ENCODE results near the gene BCL10. TPM values are rescaled to one million over a fixed set of nuclear protein-coding genes. Genes with fewer than 3 reads are reported as not detected.

Gene BCL10
- 100 to 1,000 TPM; 108 to 115 TPM for total RNA-seq
- long read RNA-seq, transcript BCL10-203 (3 exons, 2,833 nt): major isoform, 127 of 168 reads
- long read RNA-seq, transcript BCL10-202 (3 exons, 776 nt): minor isoform, 11 of 168 reads
- long read RNA-seq, partial matches to known transcripts: 3 of 168 reads
- long read RNA-seq, other reads (novel, unspliced or antisense): 27 of 168 reads

DNA sequence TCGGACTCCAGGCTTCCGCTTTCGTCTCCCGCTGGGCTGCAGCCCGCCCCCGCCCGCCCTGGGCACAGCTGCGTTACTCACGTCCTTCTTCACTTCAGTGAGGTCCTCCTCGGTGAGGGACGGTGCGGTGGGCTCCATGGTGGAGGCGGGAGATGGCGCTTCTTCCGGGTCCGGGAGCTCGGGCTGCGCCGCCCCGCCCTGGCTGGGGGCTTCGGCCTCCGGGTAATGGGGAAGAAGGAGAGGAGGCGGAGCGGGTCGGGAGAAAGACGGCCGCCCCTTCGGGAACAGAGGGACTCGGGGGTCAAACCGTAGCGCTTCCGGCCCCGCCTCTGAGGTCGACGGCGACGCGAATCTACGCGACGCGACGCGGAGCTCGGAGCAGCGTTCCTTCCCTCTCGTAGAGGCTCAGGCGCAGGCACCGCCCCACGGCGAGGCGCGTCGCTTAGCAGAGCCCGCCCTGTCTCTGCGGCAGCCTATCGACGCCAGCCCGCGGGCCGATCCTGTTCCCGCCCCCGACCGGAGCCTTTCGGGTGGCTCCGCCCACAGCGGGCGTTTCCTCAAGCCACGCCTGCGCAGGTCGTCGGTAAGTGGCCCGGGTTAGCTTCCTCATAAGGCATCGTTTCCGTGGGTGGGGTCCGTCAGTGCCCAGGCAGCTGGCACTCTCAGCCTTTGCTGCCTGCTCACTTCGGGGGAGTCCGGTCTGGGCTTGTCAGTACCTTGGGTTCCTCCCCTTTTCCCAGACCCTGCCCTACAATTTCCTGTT is at the start of gene BCL10:
Gene BCL10 (minus strand): TSS at position 418 of the 763 bp plus-strand sequence. CDS start 280 bp downstream, at position 138.
- intact Hi-C loops (cut with DNase I, micrococcal nuclease): no loop called here
- DNase-seq (peak; percentile 99), ATAC-seq (peak; percentile 78)

DNA sequence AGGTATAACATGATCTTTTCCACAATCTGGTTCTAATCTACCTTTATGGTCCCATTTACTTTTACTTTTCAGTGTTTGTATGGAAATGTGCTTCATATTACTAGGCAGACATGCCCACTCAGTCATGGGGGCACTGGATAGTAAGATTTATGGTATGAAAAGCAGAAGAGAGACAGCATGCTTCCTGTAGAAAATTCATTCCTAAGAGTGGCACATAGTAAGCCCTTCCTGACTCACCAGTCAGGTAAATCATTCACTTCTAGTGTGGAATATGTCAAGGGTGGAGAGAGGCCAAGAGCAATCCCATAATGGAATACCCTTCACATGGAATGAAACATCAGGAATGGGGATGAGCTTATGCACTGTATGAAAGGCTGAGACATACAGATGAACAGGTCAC is 49.5 kb upstream of the BCL10 start:
- intact Hi-C loops (cut with DNase I, micrococcal nuclease): no loop called here
- ATAC-seq: peak; percentile 97
- DNase-seq: no peak

DNA sequence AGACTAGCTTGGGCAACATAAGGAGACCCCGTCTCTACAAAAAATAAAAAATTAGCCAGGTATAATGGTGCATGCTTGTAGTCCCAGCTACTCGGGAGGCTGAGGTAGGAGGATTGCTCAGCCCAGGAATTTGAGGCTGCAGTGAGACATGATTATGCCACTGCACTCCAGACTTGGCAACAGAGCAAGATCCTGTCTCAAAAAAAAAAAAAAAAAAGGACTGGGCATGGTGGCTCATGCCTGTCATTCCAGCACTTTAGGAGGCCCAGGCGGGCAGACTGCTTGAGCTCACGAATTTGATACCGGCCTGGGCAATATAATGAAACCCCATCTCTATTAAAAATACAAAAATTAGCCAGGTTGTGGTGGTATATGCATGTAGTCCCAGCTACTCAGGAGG is 47.3 kb upstream of the BCL10 start:
- ATAC-seq (no peak), DNase-seq (no peak)
- intact Hi-C loops (cut with DNase I, micrococcal nuclease): no loop called here

DNA sequence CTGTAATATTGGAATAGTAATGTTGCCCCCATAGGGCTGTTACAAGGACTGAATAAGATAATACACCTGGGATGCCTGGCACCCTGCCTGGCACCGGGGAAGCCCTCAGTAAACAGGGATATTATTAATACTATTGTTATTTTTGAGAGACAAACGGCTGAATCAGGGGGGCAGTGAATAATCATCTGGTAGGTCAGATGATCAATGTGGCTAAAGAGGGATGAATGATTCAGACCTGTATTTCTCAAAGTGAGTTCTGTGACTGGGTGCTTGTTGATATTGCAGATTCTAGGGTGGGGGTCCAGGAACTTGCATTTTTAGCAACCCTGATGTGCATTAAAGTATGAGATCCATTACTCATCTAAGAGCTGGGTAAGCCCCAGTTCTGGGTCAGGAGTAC is 46.2 kb upstream of the BCL10 start:
- ATAC-seq (no peak), DNase-seq (no peak)
- intact Hi-C loops (cut with DNase I, micrococcal nuclease): no loop called here

DNA sequence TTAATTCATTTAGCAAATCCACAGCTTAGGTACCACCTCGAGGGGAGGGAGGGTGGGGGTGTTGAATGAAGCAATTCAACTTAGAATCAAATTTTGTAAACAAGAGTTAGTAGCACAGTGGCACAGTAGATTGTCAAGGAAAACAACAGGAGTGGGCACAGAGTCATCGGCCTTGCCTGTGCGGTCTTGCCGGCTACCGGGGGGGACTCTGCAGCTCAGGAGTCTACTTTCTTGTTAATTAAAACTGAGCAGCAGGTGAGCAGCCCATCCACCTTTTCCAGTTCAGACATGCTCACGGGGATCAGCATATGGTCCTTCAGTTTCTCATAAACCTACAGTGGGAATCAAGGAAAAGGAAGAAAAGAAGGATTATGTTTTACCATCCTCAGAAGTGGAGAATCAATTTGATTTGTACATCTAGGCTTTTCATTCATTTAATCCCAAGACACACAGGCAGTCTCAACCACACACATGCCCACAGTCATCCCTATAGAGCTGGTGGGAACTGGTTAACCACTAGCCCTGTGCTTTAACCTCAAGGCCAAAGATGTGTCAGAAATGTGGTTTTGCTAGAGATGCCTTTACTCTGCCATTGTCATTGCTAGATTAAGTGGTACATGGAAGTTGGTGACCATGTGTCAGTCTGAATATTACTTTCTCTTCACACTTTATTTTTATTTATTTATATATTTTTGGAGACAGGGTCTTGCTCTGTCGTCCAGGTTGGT is 45.0 kb upstream of the BCL10 start:
- DNase-seq (no peak), ATAC-seq (no peak)
- intact Hi-C loops (cut with DNase I, micrococcal nuclease): no loop called here

DNA sequence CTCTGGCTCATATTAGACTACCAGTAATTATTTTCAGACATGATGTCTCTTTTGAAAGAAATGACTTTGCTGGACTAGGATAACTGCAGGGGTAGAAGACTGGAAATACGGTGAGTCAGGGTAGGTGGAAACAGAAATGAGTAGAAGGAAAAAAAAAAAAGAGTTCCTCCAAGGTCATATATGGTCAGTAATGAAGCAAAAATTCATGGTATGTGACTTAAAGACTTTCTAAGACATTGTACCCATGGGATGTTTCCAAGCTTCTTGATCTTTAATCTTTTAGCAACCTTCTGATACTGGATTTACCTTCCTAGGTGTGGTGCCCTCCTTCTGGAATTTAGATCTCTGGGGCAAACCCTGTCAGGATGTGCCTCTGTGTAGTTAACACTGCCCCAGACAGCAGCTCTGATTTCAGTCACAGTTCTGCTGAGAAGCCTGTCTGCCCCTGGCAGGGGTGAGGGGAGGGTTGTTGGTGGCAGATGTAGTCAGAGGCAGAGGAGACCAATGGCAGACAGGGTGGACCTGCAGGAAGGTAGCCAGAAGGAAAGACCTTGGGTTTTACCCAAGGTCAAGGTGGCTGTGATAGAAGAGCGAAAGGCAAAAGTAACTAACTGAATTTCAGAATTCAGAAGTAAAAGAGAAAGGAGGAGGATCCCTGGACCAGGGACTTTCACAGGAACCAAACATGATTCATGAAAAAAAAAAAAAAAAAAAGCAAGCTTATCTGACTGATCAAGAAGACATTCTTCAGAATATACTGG is 44.1 kb upstream of the BCL10 start:
- no peak for ATAC-seq
- no peak for DNase-seq
- intact Hi-C loops (cut with DNase I, micrococcal nuclease): no loop called here

DNA sequence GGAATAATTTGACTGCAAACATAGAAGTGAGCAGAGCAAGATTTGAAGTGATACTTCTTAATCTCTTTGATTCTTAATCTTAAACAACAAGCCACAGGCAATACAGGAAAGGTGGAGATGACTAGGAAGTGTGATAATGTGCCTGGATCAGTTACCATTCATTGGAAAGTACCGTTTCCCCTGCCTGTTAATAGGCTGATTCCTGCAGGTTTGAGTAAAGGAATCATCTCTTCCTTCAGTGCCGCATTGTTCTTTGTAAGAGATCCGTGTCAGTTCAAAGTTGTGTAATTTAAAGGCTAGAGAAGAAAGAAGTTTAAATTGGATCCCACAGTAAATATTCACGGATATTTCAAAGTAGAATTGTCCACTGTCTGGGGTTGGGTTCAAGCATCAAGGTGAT is 43.5 kb upstream of the BCL10 start:
- intact Hi-C loops (cut with DNase I, micrococcal nuclease): no loop called here
- ATAC-seq: no peak
- no peak for DNase-seq

DNA sequence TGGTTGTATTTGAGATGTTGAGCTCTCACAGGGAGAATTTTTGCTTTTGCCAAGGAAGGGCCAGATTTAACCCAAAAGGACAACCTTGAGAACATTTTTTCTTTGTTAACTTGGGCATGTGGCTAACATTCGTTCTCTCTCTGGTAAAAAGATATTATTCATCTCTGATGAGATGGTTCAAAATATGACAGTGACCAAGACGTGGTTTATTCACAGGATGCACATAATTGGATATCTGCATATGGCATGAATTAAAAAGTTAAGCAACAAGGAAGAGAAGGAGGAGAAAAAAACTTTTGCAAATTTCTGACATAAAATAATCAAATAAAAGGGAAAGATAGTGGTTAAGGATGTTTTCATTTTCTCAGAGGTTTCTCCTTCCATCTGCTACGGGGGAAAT is 43.1 kb upstream of the BCL10 start:
- no peak for DNase-seq
- intact Hi-C loops (cut with DNase I, micrococcal nuclease): no loop called here
- no peak for ATAC-seq

DNA sequence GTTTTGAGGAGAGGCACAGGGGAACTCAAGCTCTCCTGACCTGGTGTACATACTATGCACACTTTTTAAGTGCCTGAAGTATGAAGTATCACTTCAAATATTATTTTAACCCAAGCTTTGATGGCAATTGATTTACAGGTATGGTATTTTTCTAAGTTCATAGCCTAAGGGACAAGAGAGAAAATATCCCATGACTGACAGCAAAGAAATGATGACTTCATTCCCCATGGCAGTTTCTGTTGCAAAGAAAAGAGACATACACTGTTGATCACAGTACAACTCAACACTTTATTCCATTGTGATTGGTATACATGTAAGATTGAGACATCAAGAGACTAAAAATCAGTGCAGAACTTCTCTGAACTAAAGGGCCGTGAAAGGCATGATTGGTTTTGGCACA is 41.8 kb upstream of the BCL10 start:
- intact Hi-C loops (cut with DNase I, micrococcal nuclease): no loop called here

DNA sequence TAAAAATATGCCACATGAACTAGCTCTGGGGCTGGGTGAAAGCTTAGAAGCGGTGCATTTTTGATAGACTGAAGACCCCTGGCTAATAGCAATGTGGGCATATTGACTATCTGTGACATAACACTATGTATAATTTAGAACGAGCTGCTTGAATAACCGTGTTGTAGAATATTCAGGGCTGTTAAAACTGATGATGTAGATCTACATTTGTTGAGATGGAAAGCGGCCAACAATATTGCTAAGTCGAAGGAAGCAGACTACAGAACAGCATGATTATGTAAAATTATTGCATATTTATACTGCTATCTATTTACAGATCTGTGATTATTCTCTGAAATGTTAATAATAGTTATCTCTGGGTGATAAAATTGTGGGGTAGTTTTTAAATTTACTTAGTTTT is 41.1 kb upstream of the BCL10 start:
- DNase-seq: no peak
- ATAC-seq: no peak
- intact Hi-C loops (cut with DNase I, micrococcal nuclease): no loop called here

More for the DNA sequence above, 41.8 kb upstream of the BCL10 start:
- ATAC-seq (no peak), DNase-seq (no peak)

DNA sequence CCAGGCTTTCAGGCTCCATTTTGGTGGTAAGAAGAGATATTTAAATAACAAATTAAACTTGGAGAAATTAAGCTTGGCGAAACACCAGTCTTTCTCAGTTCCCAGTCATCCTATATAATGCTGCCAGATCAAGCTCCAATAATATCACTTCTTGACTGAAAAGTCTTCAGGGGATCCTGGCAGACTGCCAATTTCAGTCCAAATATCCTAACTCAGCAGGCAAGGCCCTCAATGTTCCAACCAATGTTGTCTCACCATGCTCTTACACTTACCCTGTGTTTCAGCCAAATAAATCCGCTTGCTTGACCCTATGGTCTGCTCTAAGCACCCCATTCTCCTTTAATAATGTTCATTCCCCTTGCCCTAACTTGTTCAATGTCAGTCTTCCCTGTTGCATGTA is 39.9 kb upstream of the BCL10 start:
- intact Hi-C loops (cut with DNase I, micrococcal nuclease): no loop called here
- ATAC-seq: no peak

DNA sequence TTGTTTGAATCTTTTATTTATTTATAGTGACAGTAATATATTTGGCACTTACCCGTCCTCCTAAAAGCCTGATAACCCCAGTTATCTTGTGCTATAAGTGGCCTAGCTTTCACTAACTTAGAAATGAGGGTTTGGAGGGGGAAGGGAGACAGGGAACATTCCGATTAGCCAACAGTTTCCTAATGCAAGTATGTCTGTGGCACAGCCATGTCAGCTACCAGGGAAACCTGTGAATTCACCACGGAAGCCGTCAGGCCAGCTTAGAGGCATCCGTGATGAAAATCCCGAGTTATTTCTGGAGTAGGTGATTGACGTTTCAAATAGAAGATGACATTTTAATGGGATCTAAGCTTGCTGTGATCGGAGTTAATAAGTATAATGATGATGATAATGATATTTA is 39.4 kb upstream of the BCL10 start:
- DNase-seq (no peak), ATAC-seq (no peak)
- intact Hi-C loops (cut with DNase I, micrococcal nuclease): no loop called here

More for the DNA sequence above, 39.9 kb upstream of the BCL10 start:
- no peak for DNase-seq

DNA sequence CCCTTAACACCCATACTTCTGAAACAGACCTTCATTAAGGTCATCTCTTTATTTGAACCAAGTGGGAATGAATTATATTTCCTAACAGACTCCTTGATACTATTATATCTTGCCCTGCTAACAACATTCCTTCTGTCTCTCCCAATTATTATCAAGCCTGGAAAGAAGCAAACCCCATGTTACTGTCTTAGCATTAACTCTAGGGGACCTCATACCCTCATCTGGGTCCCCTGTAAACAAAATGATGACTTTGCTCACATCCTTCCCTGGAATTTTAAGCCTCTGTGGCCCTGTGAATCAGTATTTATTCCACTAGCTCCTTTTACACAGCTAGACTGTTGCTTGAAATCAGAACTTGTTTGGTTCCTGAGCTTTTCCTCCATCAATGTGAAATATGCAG is 38.3 kb upstream of the BCL10 start:
- no peak for ATAC-seq
- intact Hi-C loops (cut with DNase I, micrococcal nuclease): no loop called here
- DNase-seq: no peak

DNA sequence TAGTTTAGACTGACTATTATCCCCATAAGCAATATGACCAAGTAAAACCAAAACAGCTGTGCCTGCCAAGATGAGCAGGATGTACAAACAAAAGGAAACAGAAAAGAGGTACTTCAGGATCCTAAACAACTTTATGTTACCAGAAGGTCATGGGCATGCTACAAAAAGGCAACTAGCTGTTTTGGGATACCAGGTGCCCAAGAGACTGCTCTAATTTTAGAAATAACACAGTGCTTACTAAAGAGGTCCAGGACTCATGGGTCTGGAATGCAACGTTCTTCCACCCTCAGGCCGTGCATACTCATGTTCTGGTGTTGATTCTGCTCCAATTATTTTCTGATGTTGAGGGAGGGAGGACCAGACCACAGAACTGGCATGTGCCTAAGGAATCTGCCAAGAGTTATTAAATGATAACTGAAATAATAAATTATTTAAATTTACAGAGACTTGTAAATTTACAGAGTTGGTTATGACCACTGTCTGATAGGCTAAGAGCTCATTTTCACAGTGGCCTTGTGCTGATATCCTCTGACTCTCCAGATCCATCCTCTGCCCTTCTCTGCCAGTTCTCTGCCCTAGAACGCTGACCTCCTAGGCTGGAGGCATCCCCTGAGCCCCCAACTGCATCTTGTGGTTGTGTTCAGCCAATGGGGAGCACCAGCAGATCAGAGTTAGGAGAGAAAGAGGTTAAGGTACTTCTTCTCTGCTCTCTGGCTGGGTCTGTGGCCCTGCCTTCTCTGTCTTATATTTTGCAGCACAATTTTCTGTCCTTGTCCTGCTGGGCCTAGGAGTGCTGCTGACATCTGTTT is 37.7 kb upstream of the BCL10 start:
- no peak for DNase-seq
- intact Hi-C loops (cut with DNase I, micrococcal nuclease): no loop called here
- ATAC-seq: no peak

DNA sequence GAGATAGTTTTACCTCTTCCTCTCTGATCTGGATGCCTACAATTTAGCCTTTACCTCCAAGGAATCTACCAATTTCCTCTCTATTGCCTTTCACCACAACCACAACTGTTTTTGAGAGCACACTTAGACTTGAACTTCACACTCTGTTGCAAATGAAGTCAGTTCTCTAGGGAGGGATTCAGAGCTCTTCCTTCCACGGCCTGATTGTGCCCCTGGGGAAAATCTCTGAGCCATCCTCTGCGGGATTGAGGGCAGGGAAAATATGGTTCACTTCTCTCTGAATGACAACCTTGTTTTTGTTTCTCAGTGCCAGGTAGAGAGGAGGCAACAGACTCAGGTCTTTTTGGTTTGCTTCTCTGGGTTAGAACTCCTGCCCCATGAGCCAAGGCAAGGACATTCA is 35.4 kb upstream of the BCL10 start:
- ATAC-seq (no peak), DNase-seq (no peak)
- intact Hi-C loops (cut with DNase I, micrococcal nuclease): no loop called here

DNA sequence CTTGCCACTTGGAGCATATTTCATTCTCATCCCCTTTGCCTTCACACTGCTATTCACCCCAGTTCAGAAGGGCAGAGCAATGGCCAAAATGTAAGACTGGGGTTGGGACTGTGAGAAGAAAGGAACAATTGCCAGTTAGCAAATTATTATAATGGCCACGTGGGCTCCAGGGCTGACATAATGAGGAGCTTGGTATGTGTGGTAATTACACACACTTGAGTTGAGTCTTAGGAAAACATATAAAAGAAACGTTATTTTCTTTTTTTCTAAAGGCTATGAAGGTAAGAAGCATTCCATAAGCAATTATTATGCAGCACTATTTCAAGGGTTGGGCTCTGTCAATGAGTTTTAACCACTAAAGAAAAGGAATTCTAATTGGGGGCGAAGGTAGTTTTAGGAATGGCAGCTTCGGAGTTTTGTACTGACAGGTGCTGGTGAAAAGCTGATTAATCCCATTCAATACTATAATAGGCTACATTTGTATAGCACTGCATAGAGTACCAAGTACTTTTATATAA is 32.5 kb upstream of the BCL10 start:
- DNase-seq (no peak), ATAC-seq (no peak)
- intact Hi-C loops (cut with DNase I, micrococcal nuclease): loop anchor here in 1 of 2 donors (2.0 to 10.0 kb wide), 4 partner anchors 194 to 706 kb away; partner anchors contain the start of gene CCN1

DNA sequence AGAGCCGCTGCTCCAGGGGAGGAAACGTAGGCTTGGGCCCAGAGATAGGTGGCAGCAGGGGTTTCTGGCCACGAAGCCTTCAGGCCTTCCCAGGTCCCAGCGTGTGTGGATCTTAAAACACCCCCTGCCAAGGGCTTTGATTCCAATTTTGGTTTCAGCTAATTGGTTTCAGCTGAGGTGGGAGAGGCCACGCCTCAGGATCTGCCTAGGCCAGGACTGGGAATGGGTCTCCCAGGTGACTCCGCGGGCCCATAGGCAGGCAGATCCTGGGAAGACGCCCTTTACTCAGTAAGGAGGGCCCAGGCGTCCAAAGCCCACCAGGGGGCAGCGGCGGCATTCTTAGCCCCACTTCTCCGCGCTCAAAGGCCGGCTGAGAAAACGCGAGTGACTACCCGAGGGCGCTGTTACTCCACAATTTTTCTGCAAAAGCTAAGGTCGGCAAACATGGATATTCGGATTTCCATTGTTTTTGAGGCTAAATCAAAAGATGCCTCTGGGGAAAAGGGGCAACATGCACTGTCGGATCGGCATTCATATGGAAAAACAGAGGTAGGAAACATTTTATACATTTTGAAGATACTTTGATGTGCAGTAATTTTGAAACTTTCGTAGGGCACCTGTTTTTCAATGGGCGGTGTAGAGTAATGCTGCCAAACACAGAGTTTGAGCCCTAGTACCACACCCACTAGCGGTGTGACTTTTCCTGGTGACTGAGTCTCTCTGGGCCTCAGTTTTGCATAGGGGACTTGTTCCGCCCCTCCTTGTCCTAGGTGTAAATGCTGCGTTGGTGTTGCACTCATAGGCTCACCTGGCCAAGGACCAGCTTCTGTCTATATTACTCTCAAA is 31.8 kb upstream of the BCL10 start:
- peak; percentile 73 to 91 for DNase-seq
- intact Hi-C loops (cut with DNase I, micrococcal nuclease): loop anchor here in 1 of 2 donors (2.0 to 10.0 kb wide), 4 partner anchors 195 to 707 kb away; partner anchors contain the start of gene CCN1
- peak; percentile 100 for ATAC-seq

Data from left colon (tissue), 2 donors.